ENCODE data around the gene CDC14B.

CDC14B gene

DNA sequence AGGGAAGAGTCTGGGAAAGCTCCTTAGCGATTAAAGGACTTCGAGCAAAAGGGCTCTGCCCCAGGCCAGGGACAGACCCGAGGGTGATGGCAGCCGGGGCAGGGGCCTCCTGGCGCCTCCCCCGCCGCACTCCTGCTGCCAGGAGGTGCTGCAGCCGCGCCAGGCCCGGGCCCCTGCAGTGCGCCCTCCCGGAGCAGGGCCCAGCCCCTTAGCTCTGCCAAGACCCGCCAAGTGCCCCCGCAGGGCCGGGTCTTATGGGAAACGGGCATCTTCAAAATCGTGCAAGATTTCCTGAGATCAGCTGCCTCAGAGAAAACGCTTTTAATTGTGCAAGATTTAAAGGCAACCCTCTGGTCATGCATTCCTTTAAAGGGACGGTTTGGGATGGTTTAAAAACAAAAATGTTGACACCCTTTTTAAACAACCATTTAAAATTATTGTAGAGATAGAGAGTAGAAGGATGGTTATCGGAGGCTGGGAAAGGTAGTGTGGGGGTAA is 52.4 kb downstream of the CDC14B start:
- peak overlapping the region; percentile 62 for H3K4me3 ChIP-seq (replicated peaks; ENCODE audit: low read depth, low read length)
- DNase-seq (ENCODE audit: low read depth): peak; percentile 28
- no peak for TF ChIP-seq CTCF (IDR thresholded peaks at IDR 0.05; ENCODE audit: low read length, missing control alignments)

- peak overlapping the region; percentile 62 for H3K4me3 ChIP-seq (replicated peaks; ENCODE audit: low read depth, low read length)
- peak; percentile 22 for TF ChIP-seq CTCF (IDR thresholded peaks at IDR 0.05; ENCODE audit: low read length, missing control alignments)
- peak; percentile 26 for DNase-seq (ENCODE audit: low read depth)
Observed at GRCh38 chr9:96566498-96567202, 53.0 kb downstream of the CDC14B start.

GRCh38 chr9:96565671-96566497 is 53.8 kb downstream of the CDC14B start:
- no peak for TF ChIP-seq CTCF (IDR thresholded peaks at IDR 0.05; ENCODE audit: low read length, missing control alignments)
- peak overlapping the region; percentile 62 for H3K4me3 ChIP-seq (replicated peaks; ENCODE audit: low read depth, low read length)
- DNase-seq (ENCODE audit: low read depth): no peak

DNA sequence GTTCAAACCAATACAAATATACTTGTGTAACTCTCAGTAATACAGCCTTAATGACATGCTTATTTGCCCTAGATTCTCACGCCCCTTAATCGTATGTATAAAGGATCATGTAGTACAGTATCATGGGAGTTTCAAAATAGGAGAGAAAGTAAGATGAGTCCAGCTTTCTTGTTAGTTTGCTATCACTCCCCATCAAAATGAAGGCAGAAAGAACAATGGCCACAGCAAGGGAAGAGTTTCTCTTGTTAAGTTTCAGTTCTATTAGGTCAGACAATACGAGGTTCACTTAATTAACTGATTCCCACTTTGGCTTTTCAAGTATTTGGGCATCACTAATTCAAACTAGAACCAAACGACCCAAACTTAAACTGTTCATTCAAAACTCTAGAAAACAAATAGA is 55.4 kb downstream of the CDC14B start:
- H3K4me3 ChIP-seq (replicated peaks; ENCODE audit: low read depth, low read length): no peak overlapping the region
- no peak for TF ChIP-seq CTCF (IDR thresholded peaks at IDR 0.05; ENCODE audit: low read length, missing control alignments)
- DNase-seq (ENCODE audit: low read depth): no peak

DNA sequence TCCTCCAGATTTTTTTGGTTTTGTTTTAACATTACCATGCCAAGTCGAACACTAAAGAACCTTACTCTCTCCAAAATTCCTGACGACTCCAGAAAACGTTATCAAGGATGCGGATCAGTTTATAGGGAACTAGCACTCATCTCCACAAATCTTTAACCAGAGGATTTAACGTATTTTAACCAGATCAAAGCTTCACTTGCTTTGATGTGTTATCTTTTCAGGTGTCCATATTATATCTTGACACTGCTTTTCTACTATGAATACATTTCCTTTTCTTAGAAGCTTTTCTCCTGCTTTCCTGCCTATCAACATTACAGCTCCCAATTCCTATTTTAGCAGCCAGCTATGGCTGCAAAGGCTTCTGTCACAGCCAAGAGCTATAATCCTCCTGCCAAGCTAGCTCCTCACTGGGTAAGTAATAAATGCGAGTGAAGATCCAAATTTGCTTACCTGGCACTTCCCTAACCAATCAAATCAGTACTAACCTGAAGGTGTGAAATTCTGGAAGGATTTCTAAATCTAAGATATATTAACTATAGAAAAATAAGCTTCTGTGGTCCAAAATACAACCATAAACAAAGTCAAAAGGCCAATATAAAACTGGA is 60.2 kb downstream of the CDC14B start:
- TF ChIP-seq CTCF (IDR thresholded peaks at IDR 0.05; ENCODE audit: low read length, missing control alignments): no peak
- no peak overlapping the region for H3K4me3 ChIP-seq (replicated peaks; ENCODE audit: low read depth, low read length)
- no peak for DNase-seq (ENCODE audit: low read depth)

DNA sequence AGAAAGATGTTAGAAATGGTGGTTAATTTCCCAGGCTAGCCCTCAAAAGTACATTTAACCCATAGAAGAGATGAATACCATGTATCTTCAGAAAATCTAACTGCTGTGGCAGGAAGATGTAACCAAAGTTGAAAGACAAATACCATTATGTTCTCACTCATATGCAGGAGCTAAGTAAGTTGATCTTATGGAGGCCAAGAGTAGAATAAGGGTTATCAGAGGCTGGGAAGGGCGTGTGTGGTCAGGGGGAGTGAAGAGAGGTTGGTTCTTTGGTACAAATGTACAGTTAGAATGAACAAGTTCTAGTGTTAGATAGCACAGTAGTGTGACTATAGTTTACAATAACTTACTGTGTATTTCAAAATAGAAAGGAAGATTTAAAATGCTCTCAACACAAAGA is 61.7 kb downstream of the CDC14B start:
- H3K4me3 ChIP-seq (replicated peaks; ENCODE audit: low read depth, low read length): no peak overlapping the region
- no peak for DNase-seq (ENCODE audit: low read depth)
- no peak for TF ChIP-seq CTCF (IDR thresholded peaks at IDR 0.05; ENCODE audit: low read length, missing control alignments)

Data from fibroblast of pulmonary artery (primary cell).